NCI-H82 treated with DMSO at 0.1 percent for 48 hours (cell line): ENCODE data around the gene KLHL6.
"Not testable (repeated sequence)": the region's sequence is repeated elsewhere in the genome, so short reads cannot be mapped to it uniquely, and the experiment has no call there.

Experiments used
- DNase-seq: peaks from one replicate; lab custom pipeline; 2025; ENCODE audit not compliant: unreplicated experiment; lab: John Stamatoyannopoulos, UW

Gene KLHL6

DNA sequence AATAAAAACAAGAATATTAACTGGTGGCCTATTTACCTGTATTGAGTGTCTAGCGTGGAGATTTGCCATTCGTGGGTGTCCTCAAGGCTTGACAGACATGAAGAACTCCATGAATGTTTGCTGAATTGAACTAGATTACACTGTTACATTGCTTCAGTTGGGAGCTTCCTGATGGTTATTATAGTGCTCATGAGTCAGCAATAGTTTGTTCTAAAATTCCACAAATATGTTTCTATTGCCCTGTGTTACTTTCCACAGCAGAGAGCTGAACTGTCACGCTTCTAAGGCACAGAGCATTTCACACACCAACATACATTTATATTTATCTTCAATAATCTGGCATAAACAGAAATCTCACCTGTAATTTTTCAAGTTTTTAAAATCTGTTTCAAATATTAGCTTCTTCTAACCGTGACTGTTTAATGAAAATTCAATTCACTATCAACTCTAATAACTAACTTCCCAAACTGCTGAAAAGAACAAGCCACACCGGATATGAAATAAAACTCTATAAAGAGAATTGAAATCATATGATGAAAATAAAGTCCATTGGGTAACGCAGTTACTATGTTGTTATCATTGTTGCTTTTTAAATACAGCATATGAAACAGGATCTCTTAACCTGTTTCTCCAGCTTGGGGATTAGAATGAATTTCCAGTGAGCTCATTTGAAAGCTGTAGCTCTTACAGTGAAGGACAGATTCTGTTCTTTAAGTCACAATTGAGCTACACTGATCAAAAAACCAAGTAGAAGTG lies 65.9 kb downstream of the KLHL6 start:
- DNase-seq = no peak

DNA sequence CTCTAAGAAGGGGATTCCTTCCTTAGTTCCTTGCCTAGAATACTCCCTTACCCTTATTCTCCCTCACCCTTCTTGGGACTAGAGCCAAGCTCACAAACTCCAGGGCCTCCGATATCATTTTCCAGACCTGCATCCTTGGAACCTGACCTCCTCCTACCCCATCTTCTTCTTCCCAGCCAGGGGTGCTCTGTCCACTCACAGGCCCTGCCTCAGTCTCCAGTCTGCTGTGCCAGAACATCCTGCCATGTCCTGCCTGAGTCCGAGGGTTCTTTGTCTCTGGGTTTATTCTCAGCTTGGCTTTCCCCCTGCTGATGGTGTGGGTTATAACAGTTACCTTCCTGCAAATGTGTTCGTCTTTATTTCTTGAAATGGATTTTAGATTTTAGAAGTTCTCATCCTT lies 67.2 kb downstream of the KLHL6 start:
- no peak for DNase-seq

DNA sequence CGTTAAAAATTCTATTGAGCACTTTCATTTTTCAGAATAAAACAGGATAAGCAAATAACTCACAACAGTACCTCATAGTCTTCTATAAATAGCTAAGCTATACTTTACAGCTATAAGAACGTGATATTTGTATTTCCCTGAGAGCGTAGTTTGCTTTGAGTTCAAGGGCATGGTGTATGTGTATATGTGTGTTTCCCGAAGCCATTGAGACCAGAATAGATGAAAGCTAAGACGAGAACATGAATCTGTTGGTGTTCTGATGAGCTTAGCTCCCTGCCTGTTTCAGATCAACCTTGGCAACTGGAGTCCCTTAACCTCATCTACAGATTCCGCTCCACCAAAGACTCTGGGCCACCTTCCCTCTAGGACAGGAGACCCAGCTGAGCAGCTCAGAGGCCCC lies 67.6 kb downstream of the KLHL6 start:
- DNase-seq = no peak

DNA sequence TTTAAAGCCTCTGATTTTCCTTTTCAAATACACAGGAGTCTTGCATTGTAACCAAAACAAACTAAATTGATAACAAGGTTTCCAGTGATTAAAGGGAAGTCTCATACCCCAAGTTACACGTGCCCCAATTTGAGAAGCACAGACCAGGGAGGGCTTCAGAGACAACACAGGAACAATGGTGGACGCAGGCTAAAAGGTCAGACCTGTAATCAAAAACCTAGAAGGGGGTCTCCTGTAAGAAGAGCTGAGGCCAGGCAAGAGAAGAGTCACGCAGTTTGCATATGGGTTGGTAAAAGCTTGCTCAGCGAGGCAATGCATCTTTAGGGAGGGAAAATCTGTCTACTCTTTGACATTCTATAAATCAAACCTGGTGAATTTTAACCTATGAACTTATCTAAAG lies 68.5 kb downstream of the KLHL6 start:
- DNase-seq = no peak

DNA sequence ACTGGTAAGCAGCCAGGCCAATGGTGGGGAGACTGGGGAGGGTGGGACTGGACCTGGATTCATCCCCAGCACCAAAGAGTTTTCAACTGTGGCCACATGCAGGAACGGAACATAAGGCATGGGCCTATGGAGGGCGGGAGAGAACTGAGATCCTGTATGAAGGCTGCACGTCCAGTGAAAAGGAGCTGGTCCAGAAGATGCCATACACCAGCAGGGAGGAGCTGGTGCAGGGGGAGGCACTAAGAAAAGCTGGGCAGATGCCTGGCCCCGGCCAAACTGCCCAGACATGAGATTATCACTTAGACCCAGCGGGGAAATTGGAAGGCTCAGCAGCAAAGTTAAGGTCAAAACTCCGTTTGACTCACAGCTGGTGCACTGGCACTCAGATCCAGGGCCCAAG lies 69.0 kb downstream of the KLHL6 start:
- no peak for DNase-seq

DNA sequence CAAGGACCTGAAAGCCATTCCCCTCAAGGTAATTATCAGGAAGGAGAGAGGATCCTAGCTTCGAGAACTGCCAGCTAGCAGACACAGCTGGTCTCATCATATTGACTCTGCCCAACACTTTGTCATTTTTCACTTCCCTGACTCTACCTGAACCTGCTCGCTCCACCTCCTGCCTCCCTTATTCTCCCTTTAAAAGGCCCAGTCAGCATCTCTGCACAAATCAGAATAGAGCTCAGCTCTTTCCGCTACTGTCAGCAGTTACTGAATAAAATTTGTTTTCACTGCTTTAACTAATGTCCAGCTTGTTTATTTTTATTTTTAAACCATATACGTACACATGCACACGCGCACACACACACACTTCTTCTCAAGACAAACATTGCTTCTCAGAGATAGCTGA lies 69.9 kb downstream of the KLHL6 start:
- DNase-seq = no peak

DNA sequence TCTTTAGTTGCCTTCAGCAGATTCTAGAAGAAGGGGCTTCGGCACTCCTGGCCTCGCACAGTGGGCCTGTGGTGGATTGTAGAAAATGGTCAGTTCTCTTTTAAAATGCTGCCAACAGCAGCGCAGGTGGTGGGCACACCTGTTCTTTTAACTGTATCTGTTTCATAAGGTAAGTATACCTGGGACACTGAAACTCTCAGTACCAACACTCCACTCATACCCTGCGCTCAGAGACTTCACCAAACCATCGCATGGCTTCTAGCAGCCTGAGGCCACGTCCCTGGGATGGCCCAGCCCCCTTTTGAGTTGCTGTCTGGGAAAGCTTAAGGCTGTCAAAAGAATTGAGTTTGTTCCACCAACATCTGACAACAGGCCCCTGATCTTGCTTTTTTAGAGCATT lies 70.4 kb downstream of the KLHL6 start:
- no peak for DNase-seq

DNA sequence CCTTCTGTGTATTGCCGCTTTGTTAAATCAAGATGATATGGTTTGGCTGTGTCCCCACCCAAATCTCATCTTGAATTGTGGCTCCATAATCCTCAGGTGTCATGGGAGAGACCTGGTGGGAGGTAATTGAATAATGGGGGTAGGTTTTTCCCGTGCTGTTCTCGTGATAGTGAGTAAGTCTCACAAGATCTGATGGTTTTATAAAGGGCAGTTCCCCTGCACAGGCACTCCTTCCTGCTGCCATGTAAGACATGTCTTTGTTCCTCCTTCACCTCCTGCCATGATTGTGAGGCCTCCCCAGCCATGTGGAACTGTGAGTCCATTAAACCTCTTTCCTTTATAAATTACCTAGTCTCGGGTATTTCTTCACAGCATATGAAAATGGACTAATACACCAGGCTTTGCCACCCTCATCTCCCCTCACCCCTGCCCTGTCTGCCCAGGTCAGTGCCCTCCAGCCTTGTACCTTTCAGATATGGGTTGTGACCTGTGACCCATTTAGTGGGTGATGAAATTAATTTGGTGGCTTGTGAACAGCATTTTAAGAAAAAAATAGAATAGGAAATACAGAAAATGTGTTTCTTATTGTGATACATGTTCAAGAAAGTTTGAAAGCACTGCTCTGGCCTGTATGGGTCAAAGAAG lies 71.0 kb downstream of the KLHL6 start:
- no peak for DNase-seq

DNA sequence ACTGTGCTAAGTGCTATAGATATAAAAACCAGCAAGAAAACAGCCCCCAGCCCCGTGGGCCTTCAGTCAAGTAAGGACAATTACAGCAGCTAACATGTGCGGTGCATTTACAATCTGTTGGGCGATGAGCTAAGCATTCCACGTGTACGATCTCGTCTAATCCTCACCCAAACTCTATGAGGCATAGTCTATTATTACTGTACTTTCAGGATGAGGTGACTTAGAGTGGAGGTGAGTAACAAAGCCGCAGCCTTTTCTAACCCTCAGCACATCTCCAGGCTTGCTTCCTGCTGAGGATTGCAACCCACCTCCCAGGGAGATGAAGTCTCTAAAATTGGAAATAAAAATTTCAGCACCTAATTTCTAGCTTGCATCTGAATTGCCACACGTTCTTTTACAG lies 73.9 kb downstream of the KLHL6 start:
- DNase-seq = no peak

DNA sequence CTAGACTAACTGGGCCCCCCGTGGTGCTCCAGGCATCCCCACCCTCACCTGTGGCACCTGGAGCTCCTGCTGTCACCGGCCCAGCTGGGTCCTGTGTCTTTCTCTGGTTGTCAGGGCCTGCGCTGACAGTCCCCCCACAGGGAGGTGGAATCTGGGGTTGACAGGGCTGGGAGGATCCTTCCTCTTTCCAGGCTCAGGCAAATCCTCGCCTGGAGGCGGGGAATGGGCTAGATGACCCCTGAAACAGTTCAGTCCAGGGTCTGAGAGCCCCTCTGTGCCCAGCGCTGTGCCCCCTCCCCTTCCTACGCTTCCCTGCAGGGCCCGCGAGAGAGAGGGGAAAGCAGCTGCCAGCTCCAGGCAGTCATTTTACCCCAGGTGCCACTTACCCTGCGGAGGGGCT lies 77.0 kb downstream of the KLHL6 start:
- no peak for DNase-seq

DNA sequence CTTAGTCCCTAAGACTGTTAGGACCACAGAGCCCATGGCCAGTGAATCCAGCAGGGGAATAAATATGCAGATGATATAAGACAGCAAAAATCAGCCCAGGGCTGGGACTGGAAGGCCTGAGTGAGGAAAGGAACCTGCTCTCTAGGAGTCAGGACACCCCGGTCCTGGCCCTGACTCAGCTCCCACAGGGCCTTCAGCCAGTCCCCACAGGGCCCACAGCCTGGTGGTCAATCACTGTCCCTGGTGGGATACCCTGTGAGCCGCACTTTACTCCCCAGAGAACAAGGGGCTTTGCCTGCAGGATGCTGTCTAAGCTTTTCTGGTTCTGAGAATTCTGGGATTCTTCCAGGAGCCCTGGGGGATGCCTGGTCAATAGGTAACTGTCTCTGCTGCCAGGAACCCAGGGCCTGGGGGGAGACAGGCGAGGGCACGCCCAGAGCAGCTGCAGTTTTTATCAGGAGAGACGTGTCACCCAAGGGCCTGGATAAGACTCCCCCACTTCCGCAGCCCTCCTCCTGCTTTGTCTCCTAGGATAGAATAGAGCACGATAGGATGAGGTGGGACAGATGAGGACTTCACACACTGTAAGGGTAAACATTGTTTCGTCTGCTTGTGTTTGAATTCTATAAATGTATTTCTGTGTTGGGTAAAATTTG lies 77.6 kb downstream of the KLHL6 start:
- no peak for DNase-seq

DNA sequence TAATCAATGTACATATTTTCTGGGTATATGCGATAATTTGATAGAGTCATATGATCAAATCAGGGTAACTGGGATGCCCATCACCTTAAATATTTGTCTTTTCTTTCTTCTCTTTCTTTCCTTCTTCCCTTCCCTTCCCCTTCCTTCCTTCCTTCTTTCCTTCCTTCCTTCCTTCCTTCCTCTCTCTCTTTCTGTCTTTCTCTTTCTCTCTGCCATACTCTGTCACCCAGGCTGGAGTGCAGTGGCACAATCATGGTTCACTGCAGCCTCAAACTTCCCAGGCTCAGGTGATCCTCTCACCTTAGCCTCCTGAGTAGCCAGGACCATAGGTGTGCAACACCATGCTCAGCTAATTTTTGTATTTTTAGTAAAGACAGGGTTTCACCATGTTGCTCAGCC lies 79.7 kb downstream of the KLHL6 start:
- DNase-seq = not testable (repeated sequence)

DNA sequence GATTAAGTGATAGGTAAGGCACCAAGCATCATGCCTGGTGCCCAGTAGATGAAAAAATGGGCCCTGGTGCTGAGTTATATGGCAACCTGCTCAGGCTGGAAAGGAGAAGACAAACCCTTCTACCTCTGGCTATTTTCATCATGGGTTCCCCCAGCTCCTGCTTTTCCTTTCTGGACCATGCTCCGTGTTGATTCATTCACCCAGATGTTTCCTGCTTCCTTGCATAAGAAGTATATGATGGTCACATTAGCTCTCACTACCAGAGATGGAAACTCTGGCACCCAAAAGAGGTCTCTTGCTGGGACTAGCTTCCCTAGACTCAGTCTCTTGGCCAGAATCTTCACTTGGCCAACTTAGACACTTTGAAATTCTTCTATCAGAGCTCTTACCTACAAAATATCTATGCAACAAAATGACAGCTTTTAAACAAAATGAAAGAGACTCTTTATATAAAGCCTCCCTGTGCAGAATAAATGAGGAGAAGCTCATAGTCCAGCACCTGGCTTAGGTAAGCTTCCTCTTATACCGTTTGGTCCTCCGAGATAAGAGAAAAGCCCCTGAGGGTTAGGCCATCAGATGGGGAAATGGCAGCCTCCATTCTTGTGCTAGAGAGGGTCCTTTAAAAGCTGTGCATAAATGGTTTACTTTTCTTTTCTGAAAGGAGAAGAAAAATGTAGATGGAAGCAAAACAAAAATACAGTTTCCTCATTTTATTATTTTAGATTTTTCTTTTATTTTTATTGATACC lies 80.3 kb downstream of the KLHL6 start:
- DNase-seq = no peak

DNA sequence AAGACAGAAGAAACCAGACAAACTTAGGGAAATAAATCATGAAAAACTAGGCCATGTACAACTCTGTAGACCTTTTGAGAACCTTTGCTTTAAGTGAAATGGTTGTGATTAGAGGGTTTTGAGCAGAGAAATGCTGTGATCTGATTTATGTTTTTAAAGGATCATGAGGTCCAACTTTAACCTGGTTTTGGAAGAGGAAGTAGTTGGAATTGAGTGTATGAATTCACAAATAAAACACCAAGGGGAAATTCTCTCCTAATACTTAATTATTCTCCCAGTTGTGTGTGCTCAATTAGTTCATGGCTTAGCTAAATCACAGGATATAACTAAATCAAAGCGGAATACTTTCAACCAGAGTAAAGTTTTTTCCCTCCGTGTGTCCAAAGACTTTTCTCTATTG lies 81.5 kb downstream of the KLHL6 start:
- DNase-seq = no peak

DNA sequence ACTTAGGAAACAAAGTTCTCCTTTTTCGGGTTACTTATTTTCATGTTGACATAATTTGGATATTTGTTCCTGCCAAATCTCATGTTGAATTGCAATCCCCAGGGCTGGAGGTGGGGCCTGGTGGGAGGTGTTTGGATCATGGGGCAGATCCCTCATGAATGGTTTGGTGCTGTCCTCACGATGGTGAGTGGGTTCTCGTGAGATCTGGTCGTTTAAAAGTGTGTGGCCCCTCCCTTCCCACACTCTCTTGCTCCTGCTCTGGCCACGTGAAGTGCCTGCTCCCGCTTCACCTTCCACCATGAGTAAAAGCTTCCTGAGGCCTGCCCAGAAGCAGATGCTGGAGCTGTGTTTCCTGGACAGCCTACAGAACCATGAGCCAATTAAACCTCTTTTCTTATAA lies 83.4 kb downstream of the KLHL6 start:
- DNase-seq = no peak

DNA sequence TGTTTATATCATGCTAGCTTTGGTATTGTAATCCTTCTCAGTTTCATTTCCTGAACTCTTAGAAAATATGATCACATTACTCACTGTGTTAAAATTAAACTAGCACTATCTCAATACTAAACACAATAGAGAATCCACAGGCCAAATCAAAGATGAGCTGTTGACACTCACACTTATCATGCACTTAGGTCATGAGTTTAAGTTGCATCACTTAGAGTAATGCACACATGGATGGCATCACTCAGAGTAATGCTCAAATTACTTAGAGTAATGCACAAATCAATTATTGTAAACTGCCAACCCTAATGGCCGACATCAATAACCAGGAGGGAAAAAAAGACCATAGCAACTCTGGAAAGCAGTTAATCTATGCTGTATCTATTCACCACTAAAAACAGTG lies 87.1 kb downstream of the KLHL6 start:
- DNase-seq = no peak

DNA sequence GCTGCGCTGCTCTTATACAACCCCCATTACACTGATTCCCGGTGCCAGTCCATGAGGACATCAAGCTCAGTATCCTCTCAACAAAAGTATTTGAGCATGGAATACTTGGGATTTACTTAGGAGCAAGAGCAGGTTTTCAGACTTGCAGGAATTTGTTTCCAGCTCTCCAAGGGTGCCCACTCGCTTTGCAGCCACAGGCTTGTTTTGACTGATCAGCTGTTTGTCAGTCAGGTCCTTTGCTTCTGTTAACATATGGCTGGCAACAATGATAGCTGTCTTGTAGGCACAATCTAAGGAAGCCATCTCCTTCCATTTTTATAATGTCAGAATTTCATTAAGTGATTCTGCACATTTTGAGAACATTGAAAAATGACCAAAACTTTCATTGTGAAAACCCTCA lies 88.9 kb downstream of the KLHL6 start:
- no peak for DNase-seq

DNA sequence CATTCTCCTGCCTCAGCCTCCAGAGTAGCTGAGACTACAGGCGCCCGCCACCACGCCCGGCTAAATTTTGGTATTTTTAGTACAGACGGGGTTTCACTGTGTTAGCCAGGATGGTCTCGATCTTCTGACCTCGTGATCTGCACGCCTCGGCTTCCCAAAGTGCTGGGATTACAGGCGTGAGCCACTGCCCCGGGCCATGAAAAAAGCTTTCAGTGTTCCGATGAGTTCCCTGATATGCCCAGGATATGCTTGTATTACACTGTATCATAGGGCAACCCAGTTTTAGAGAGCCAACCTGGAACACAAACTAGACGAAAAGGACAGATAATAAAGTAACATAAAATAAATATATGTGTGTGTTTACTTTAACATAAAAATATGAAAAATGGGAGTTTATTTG lies 89.8 kb downstream of the KLHL6 start:
- DNase-seq = not testable (repeated sequence)

DNA sequence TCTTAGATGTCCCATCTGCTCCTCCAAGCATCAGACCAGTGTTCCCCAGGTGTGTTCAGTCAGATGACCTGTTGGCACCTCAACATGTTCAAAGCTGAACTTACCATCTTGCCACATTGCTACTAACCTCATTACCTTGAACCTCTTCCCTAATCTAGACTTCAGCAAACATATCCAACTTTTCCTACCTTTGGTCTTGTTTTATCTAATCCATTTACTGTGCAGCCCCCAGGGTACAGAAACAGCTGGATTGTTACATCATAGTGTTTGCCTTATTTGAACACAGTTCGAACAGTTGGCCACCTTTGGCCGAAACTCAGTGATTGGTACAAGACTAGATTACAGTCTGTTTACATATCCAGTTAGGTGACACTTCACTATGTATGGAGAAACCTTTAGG lies 91.0 kb downstream of the KLHL6 start:
- DNase-seq = no peak

DNA sequence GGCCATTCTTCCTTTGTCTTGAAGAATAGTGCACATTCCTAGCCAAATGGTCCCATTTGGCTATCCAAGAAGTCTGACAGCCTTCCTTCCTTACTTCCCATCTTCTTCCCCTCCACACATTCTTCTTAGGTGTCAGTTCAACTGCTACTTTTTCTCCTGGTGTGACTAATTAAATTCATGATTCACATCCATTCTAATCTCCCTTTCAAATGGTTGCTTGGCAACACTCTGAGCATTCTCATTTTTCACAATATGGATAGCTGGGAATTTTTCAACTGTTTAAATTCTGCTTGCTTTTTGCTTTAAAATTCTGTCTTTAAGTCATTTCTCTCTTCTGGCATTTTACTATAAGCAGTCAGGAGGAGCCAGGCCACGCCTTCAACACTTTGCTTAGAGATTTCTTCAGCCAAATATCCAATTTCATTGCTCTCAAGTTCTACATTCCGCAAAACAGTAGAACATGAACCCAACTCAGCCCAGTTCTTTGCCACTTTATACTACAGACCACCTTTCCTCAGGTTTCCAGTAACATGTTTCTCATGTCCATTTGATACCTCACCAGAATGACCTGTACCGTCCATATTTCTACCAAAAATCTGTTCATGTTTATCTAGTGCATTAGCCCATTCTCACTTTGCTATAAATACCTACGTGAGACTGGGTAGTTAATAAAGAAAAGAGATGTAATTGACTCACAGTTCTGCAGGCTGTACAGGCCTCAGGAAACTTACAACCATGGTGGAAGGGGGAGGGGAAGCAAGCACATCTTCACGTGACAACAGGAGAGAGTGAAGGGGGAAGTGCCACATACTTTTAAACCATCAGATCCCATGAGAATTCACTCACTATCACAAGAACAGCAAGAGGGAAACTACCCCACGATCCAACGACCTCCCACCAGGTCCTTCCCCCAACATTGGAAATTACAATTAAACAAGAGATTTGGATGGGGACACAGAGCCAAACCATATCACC lies 95.1 kb downstream of the KLHL6 start:
- no peak for DNase-seq

DNA sequence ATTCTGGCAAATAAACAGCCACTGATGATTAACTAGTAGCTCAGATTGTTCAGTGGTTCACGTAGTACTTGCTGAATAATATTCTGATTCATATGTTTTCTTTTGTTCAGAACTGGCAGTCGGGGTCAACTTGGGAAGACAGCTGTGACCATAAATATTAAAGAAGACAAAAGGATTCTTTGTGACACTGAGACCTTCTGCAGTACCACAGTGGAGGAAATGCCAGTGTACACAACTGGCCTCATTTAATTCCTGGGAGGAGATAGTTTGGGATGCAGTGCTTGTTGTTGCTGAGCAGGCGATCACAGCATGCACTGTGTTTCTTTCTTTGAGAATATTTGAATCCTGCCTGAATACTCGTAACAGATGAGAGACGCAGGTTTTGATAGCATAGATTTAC lies 100.4 kb downstream of the KLHL6 start:
- DNase-seq = no peak
